Liver (tissue), 9 donors: Measurements from ENCODE around the gene ELK3. TPM values are rescaled to one million over a fixed set of nuclear protein-coding genes. Genes with fewer than 3 reads are reported as not detected.

Source experiments
- DNase-seq: peaks from one replicate; pipeline ENCODE4 v3.0.0-alpha.2; 2017; ENCODE audit warnings: low spot score
- H3K27ac ChIP-seq, 2 donors: one replicate each; pipeline ENCODE4 v1.7.0; 2013; ENCODE audit warnings: inconsistent platforms in 2 of 2, low read length in 2 of 2, control low read depth in 1 of 2, low read depth in 1 of 2, mild to moderate bottlenecking in 1 of 2
- H3K27me3 ChIP-seq, 4 donors: one replicate each; pipeline versions ENCODE4 v1.6.1 to v1.7.0; 2013; ENCODE audit warnings: low read length in 3 of 4, inconsistent platforms in 1 of 4, mild to moderate bottlenecking in 1 of 4, moderate library complexity in 1 of 4; ENCODE audit not compliant: control insufficient read depth in 4 of 4, insufficient read depth in 4 of 4
- H3K36me3 ChIP-seq, 4 donors: one replicate each; pipeline versions ENCODE4 v1.6.1 to v1.7.0; 2013; ENCODE audit warnings: low read length in 3 of 4, mild to moderate bottlenecking in 3 of 4, low read depth in 1 of 4, moderate library complexity in 1 of 4; ENCODE audit not compliant: control insufficient read depth in 4 of 4, insufficient read depth in 3 of 4
- H3K4me1 ChIP-seq, 4 donors: one replicate each; pipeline versions ENCODE4 v1.6.1 to v1.7.0; 2013; ENCODE audit warnings: low read length in 3 of 4, mild to moderate bottlenecking in 3 of 4, moderate library complexity in 1 of 4; ENCODE audit not compliant: control insufficient read depth in 4 of 4, insufficient read depth in 4 of 4
- H3K4me3 ChIP-seq, 3 donors: one replicate each; pipeline versions ENCODE4 v1.6.1 to v1.7.0; 2013; ENCODE audit warnings: low read length in 3 of 3, control low read depth in 1 of 3, low read depth in 1 of 3, mild to moderate bottlenecking in 1 of 3
- H3K9ac ChIP-seq, 2 donors: one replicate each; pipeline ENCODE4 v1.7.0; 2013; ENCODE audit warnings: low read length in 2 of 2, mild to moderate bottlenecking in 2 of 2, moderate library complexity in 2 of 2, control low read depth in 1 of 2, low read depth in 1 of 2
- H3K9me3 ChIP-seq, 4 donors: one replicate each; pipeline versions ENCODE4 v1.6.1 to v1.7.0; 2013; ENCODE audit warnings: low read length in 3 of 4; ENCODE audit not compliant: control insufficient read depth in 4 of 4
- EGR1 ChIP-seq, 2 donors: IDR thresholded peaks; 2 replicates each; pipeline ENCODE4 v1.6.1; 2016 to 2018; ENCODE audit warnings: antibody characterized with exemption in 2 of 2, low read depth in 2 of 2
- FOXA1 ChIP-seq: IDR thresholded peaks from 2 replicates; pipeline ENCODE4 v1.6.1; 2016; ENCODE audit warnings: antibody characterized with exemption
- FOXA2 ChIP-seq: IDR thresholded peaks from 2 replicates; pipeline ENCODE4 v1.6.1; 2016; ENCODE audit warnings: antibody characterized with exemption
- HNF4A ChIP-seq, 2 donors: conservative IDR thresholded peaks; 2 replicates each; pipeline ENCODE4 v1.6.1; 2016; ENCODE audit warnings: antibody characterized with exemption in 2 of 2, mild to moderate bottlenecking in 2 of 2
- HNF4G ChIP-seq: IDR thresholded peaks from 2 replicates; pipeline ENCODE4 v1.6.1; 2016; ENCODE audit warnings: antibody characterized with exemption
- JUND ChIP-seq, 2 donors: IDR thresholded peaks; 2 replicates each; pipeline ENCODE4 v1.6.1; 2016; ENCODE audit warnings: antibody characterized with exemption in 2 of 2
- NR2F2 ChIP-seq: IDR thresholded peaks from 2 replicates; pipeline ENCODE4 v1.6.1; 2016; ENCODE audit warnings: antibody characterized with exemption
- RAD21 ChIP-seq, 2 donors: IDR thresholded peaks; 2 replicates each; pipeline ENCODE4 v1.6.1; 2016; ENCODE audit warnings: antibody characterized with exemption in 2 of 2, mild to moderate bottlenecking in 2 of 2
- RXRA ChIP-seq, 2 donors: IDR thresholded peaks; 2 replicates each; pipeline ENCODE4 v1.6.1; 2017 to 2018; ENCODE audit warnings: antibody characterized with exemption in 2 of 2, mild to moderate bottlenecking in 1 of 2
- SP1 ChIP-seq: IDR thresholded peaks from 2 replicates; pipeline ENCODE4 v1.6.1; 2018; ENCODE audit warnings: antibody characterized with exemption, mild to moderate bottlenecking
- TAF1 ChIP-seq: conservative IDR thresholded peaks from 2 replicates; pipeline ENCODE4 v1.6.1; 2016; ENCODE audit warnings: antibody characterized with exemption, mild to moderate bottlenecking
- YY1 ChIP-seq: IDR thresholded peaks from 2 replicates; pipeline ENCODE4 v1.6.1; 2016; ENCODE audit warnings: antibody characterized with exemption, mild to moderate bottlenecking
- WGBS: extraction: QIAGEN DNeasy Blood & Tissue Kit; methylation state at CpG from one replicate; pipeline ENCODE4 v1.1.7; 2013; 5-methylcytosine and 5-hydroxymethylcytosine counted together
- polyA plus RNA-seq, 2 donors: library from polyadenylated mRNA; stranded (reverse) in 1 of 2; unstranded in 1 of 2; fragments of 200-250 nt in 1 of 2; fragments of >200 nt in 1 of 2; fragmentation: Nextera tagmentation in 1 of 2; extraction: Ambion mirVana in 1 of 2; gene quantifications; one replicate each; pipeline versions ENCODE4 v1.2.1 to v1.2.3, GENCODE V29; 2013 to 2015
- total RNA-seq, 2 donors: library from RNA; depleted of rRNA; stranded (reverse); fragments of >200 nt; gene quantifications; one replicate each; pipeline ENCODE4 v1.2.3, GENCODE V29; 2014
- TF ChIP-seq, protein P1 (sequence below): IDR thresholded peaks from 2 replicates; pipeline ENCODE4 v1.6.1; 2016; ENCODE audit warnings: antibody characterized with exemption, mild to moderate bottlenecking
- TF ChIP-seq, protein P2 (sequence below): fragments of 150-350 bp; IDR thresholded peaks from 2 replicates; pipeline ENCODE4 v1.5.1; 2017; ENCODE audit warnings: improper control_type of control experiment, low read depth, low read length; ENCODE audit not compliant: missing input control
- TF ChIP-seq, protein P3 (sequence below): IDR thresholded peaks from 2 replicates; pipeline ENCODE4 v1.6.1; 2016; ENCODE audit warnings: antibody characterized with exemption
- TF ChIP-seq, protein P4 (sequence below): IDR thresholded peaks from 2 replicates; pipeline ENCODE4 v1.6.1; 2016; ENCODE audit warnings: antibody characterized with exemption
- TF ChIP-seq, protein P5 (sequence below): IDR thresholded peaks from 2 replicates; pipeline ENCODE4 v1.6.1; 2016; ENCODE audit warnings: antibody characterized with exemption
- donor health status: healthy.
- donor health status: healthy.
- donor health status: healthy.
- donor health status: healthy.
- donor health status: healthy.

Gene ELK3
- total and polyA plus RNA-seq, 4 donors = 3.7 to 5.2 (median 4.5) TPM

DNA sequence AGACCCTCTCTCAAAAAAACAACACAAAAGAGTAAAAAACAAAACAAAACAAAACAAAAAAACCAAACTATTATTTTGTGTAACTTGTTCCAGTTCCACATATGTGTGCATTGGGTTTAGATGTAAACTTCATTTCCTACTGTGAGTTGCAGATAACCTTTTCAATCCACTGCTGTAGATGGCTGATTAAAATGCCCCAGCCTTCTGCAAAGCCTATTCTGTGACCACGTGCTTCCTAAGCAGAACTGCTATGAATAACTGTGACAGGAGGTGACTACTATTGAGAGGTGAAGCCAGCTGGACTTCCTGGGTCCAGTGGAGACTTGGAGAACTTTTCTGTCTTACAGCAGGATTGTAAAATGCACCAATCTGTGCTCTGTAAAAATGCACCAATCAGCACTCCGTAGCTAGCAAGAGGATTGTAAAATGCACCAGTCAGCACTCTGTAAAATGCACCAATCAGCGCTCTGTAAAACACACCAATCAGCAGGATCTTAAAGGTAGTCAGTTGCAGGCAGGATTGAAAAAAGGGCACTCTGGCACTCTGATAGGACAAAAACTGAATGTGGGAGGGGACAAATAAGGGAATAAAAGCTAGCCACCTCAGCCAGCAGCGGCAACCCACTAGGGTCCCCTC, 10.3 kb upstream of the ELK3 start:
- Histone ChIP-seq H3K27ac (no peak overlapping the region), H3K9ac (no peak overlapping the region), H3K4me1 (no peaks in the 10 kb centered on the region), H3K4me3 (no peak overlapping the region), H3K36me3 (no peaks in the 10 kb centered on the region), H3K9me3 (no peaks in the 10 kb centered on the region), H3K27me3 (no peaks in the 10 kb centered on the region)
- no peak for TF ChIP-seq HNF4G
- no peak for TF ChIP-seq HNF4A (conservative IDR thresholded peaks at IDR 0.05)
- no peak for TF ChIP-seq EGR1 (IDR thresholded peaks at IDR 0.05; ENCODE audit: low read depth in 2 of 2)
- no peak for TF ChIP-seq TAF1
- TF ChIP-seq, protein P1, sequence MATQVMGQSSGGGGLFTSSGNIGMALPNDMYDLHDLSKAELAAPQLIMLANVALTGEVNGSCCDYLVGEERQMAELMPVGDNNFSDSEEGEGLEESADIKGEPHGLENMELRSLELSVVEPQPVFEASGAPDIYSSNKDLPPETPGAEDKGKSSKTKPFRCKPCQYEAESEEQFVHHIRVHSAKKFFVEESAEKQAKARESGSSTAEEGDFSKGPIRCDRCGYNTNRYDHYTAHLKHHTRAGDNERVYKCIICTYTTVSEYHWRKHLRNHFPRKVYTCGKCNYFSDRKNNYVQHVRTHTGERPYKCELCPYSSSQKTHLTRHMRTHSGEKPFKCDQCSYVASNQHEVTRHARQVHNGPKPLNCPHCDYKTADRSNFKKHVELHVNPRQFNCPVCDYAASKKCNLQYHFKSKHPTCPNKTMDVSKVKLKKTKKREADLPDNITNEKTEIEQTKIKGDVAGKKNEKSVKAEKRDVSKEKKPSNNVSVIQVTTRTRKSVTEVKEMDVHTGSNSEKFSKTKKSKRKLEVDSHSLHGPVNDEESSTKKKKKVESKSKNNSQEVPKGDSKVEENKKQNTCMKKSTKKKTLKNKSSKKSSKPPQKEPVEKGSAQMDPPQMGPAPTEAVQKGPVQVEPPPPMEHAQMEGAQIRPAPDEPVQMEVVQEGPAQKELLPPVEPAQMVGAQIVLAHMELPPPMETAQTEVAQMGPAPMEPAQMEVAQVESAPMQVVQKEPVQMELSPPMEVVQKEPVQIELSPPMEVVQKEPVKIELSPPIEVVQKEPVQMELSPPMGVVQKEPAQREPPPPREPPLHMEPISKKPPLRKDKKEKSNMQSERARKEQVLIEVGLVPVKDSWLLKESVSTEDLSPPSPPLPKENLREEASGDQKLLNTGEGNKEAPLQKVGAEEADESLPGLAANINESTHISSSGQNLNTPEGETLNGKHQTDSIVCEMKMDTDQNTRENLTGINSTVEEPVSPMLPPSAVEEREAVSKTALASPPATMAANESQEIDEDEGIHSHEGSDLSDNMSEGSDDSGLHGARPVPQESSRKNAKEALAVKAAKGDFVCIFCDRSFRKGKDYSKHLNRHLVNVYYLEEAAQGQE = no peak
- TF ChIP-seq, protein P2, sequence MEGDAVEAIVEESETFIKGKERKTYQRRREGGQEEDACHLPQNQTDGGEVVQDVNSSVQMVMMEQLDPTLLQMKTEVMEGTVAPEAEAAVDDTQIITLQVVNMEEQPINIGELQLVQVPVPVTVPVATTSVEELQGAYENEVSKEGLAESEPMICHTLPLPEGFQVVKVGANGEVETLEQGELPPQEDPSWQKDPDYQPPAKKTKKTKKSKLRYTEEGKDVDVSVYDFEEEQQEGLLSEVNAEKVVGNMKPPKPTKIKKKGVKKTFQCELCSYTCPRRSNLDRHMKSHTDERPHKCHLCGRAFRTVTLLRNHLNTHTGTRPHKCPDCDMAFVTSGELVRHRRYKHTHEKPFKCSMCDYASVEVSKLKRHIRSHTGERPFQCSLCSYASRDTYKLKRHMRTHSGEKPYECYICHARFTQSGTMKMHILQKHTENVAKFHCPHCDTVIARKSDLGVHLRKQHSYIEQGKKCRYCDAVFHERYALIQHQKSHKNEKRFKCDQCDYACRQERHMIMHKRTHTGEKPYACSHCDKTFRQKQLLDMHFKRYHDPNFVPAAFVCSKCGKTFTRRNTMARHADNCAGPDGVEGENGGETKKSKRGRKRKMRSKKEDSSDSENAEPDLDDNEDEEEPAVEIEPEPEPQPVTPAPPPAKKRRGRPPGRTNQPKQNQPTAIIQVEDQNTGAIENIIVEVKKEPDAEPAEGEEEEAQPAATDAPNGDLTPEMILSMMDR = no peak
- TF ChIP-seq, protein P3, sequence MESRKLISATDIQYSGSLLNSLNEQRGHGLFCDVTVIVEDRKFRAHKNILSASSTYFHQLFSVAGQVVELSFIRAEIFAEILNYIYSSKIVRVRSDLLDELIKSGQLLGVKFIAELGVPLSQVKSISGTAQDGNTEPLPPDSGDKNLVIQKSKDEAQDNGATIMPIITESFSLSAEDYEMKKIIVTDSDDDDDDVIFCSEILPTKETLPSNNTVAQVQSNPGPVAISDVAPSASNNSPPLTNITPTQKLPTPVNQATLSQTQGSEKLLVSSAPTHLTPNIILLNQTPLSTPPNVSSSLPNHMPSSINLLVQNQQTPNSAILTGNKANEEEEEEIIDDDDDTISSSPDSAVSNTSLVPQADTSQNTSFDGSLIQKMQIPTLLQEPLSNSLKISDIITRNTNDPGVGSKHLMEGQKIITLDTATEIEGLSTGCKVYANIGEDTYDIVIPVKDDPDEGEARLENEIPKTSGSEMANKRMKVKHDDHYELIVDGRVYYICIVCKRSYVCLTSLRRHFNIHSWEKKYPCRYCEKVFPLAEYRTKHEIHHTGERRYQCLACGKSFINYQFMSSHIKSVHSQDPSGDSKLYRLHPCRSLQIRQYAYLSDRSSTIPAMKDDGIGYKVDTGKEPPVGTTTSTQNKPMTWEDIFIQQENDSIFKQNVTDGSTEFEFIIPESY = no peak
- no peak for TF ChIP-seq JUND (IDR thresholded peaks at IDR 0.05)
- TF ChIP-seq NR2F2 = no peak
- TF ChIP-seq FOXA1 = no peak
- no peak for TF ChIP-seq RXRA (IDR thresholded peaks at IDR 0.05)
- TF ChIP-seq RAD21 (IDR thresholded peaks at IDR 0.05) = no peak
- TF ChIP-seq FOXA2 = no peak
- no peak for TF ChIP-seq SP1
- TF ChIP-seq, protein P4, sequence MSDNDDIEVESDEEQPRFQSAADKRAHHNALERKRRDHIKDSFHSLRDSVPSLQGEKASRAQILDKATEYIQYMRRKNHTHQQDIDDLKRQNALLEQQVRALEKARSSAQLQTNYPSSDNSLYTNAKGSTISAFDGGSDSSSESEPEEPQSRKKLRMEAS = no peak
- no peak for DNase-seq
- 79% methylated on average over 4 of the region's 4 CpGs for WGBS

DNA sequence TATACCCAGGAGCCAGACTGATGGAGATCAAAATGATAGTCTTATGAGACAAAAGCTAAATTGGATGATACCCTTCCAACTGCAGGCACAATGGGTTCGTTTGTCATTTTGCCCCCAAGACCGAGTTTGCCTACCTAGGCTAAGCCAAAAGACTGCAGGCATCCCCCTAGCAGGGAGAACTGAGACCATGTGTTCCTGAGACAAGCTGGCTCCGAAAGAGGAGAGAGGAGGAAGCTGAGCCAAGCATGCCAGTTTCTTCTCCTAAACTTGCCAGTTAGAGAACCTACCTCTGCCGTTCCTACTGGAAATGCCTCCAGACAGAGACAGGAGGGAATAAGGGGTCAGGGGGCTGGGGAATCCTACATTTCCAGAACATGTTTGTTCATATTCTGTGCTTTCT, 8.3 kb upstream of the ELK3 start:
- no peaks in the 10 kb centered on the region for H3K4me1 ChIP-seq
- no peaks in the 10 kb centered on the region for H3K9me3 ChIP-seq
- H3K36me3 ChIP-seq = no peaks in the 10 kb centered on the region
- no peak for DNase-seq
- H3K9ac ChIP-seq = no peak overlapping the region
- H3K27me3 ChIP-seq = no peaks in the 10 kb centered on the region
- H3K4me3 ChIP-seq = no peak overlapping the region
- no peak overlapping the region for H3K27ac ChIP-seq
- 73% methylated on average over 4 of the region's 4 CpGs for WGBS
- TF ChIP-seq, protein P2 = no peak
- TF ChIP-seq HNF4A (conservative IDR thresholded peaks at IDR 0.05) (no peak), SP1 (no peak), RAD21 (IDR thresholded peaks at IDR 0.05) (no peak), JUND (IDR thresholded peaks at IDR 0.05) (no peak), HNF4G (no peak), FOXA2 (no peak), YY1 (no peak), RXRA (IDR thresholded peaks at IDR 0.05) (no peak), NR2F2 (no peak), FOXA1 (no peak)
- TF ChIP-seq, protein P5, sequence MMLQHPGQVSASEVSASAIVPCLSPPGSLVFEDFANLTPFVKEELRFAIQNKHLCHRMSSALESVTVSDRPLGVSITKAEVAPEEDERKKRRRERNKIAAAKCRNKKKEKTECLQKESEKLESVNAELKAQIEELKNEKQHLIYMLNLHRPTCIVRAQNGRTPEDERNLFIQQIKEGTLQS = no peak
- TF ChIP-seq, protein P1 = no peak
- TF ChIP-seq, protein P4 = no peak
